Mesendoderm (in vitro differentiated cells): ENCODE data around the gene CRIP3. TPM values are rescaled to one million over a fixed set of nuclear protein-coding genes. Genes with fewer than 3 reads are reported as not detected.
"Not testable (repeated sequence)": the region's sequence is repeated elsewhere in the genome, so short reads cannot be mapped to it uniquely, and the experiment has no call there.

Source experiments
- DNase-seq: peaks from one replicate; pipeline ENCODE4 v3.0.0; 2013
- H2AK5ac ChIP-seq: 2 replicates; pipeline ENCODE4 v1.6.1; 2013; ENCODE audit warnings: low read length, inconsistent platforms
- H2BK120ac ChIP-seq: 2 replicates; pipeline ENCODE4 v1.6.1; 2013; ENCODE audit warnings: low read depth, mild to moderate bottlenecking, low read length, moderate library complexity, mixed read lengths
- H2BK15ac ChIP-seq: replicated peaks from 2 replicates; pipeline ENCODE4 v1.6.1; 2013; ENCODE audit warnings: low read depth, mild to moderate bottlenecking, moderate library complexity
- H2BK5ac ChIP-seq: 2 replicates; pipeline ENCODE4 v1.6.1; 2013; ENCODE audit warnings: low read length, inconsistent platforms
- H3K18ac ChIP-seq: 2 replicates; pipeline ENCODE4 v1.6.1; 2013; ENCODE audit warnings: mild to moderate bottlenecking, low read length, mixed read lengths
- H3K23ac ChIP-seq: one replicate; pipeline ENCODE4 v1.6.1; 2013; ENCODE audit warnings: low read length
- H3K27ac ChIP-seq: 2 replicates; pipeline ENCODE4 v1.5.1; 2013; ENCODE audit warnings: low read depth, mild to moderate bottlenecking, inconsistent platforms, low read length, moderate library complexity
- H3K27me3 ChIP-seq: 2 replicates; pipeline ENCODE4 v1.6.1; 2013; ENCODE audit warnings: low read length, control low read depth, mild to moderate bottlenecking, inconsistent platforms; ENCODE audit not compliant: insufficient read depth, poor library complexity
- H3K36me3 ChIP-seq: 2 replicates; pipeline ENCODE4 v1.6.1; 2013; ENCODE audit warnings: low read length, inconsistent platforms; ENCODE audit not compliant: control insufficient read depth, insufficient read depth
- H3K4ac ChIP-seq: one replicate; pipeline ENCODE4 v1.6.1; 2013; ENCODE audit warnings: low read depth, mild to moderate bottlenecking, low read length, moderate library complexity
- H3K4me1 ChIP-seq: 2 replicates; pipeline ENCODE4 v1.6.1; 2013; ENCODE audit warnings: low read depth, low read length, inconsistent platforms; ENCODE audit not compliant: control insufficient read depth
- H3K4me2 ChIP-seq: 2 replicates; pipeline ENCODE4 v1.6.1; 2013; ENCODE audit warnings: low read length
- H3K4me3 ChIP-seq: 2 replicates; pipeline ENCODE4 v1.5.1; 2013; ENCODE audit warnings: mild to moderate bottlenecking, low read length
- H3K56ac ChIP-seq: one replicate; pipeline ENCODE4 v1.6.1; 2013; ENCODE audit warnings: low read length
- H3K79me1 ChIP-seq: 2 replicates; pipeline ENCODE4 v1.6.1; 2013; ENCODE audit warnings: low read length, inconsistent platforms
- H3K79me2 ChIP-seq: 2 replicates; pipeline ENCODE4 v1.6.1; 2013; ENCODE audit warnings: mild to moderate bottlenecking, low read length; ENCODE audit not compliant: control insufficient read depth, insufficient read depth
- H3K9ac ChIP-seq: 2 replicates; pipeline ENCODE4 v1.6.1; 2013; ENCODE audit warnings: low read length, inconsistent platforms
- H4K5ac ChIP-seq: one replicate; pipeline ENCODE4 v1.6.1; 2013; ENCODE audit warnings: low read length
- H4K8ac ChIP-seq: one replicate; pipeline ENCODE4 v1.6.1; 2013; ENCODE audit warnings: low read depth, mild to moderate bottlenecking, control low read depth, low read length, moderate library complexity
- WGBS: extraction: QIAGEN DNeasy Blood & Tissue Kit; methylation state at CpG from one replicate; pipeline ENCODE4 v1.1.7; 2013; ENCODE audit warnings: low lambda C conversion rate, missing lambda C conversion rate; ENCODE audit not compliant: insufficient coverage; ENCODE audit errors: extremely low coverage; 5-methylcytosine and 5-hydroxymethylcytosine counted together
- polyA plus RNA-seq, 2 experiments: library from polyadenylated mRNA; stranded (reverse); fragments of 200-250 nt; gene quantifications; one replicate each; pipeline ENCODE4 v1.2.3, GENCODE V29; 2013

CRIP3 gene, protein sequence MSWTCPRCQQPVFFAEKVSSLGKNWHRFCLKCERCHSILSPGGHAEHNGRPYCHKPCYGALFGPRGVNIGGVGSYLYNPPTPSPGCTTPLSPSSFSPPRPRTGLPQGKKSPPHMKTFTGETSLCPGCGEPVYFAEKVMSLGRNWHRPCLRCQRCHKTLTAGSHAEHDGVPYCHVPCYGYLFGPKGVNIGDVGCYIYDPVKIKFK
- 7.6 TPM for polyA plus RNA-seq (2013, experiment 1 of 2)
- 7.5 TPM for polyA plus RNA-seq (2013, experiment 2 of 2)

DNA sequence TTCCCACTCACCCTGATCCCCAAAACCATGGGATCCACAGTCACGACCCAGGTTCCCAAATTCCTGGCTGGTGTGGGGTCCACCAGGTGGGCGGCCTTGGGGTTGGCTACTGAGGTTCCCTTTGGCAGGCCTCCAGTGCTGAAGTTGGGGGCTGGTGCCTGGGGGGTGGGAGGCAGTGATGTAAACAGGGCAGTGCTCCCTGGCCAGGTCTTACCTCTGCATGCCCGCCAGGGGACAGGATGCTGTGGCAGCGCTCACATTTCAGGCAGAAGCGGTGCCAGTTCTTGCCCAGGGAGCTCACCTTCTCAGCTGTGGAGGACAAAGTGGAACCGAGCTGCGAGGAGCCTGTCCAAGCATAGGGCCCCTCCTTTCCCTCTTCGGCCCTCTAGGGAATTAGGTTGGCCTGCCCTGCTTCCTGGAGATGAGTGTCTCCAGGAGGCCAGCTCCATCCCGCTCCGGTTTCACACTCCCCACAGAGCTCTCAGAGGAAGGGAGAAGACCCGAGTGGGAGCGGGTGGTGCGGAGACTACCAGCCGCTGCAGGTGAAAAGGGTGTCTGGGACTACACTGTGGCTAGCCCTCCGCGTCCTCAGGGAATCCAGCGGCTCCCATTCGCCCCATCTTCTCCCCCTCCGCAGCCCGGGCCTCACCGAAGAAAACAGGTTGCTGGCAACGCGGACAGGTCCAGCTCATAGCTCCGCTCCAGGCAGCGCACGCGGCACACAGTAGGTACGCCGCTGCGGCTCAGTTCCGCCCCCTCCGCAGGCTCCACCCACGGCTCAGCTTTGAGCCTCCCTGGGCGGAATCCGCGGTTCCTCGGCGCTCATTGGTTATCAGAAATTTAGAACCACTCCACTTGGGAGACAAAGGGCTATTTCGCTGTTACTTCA lies at the start of gene CRIP3:
Gene CRIP3, minus strand, starts transcription at position 726 of the 889 bp plus-strand sequence. Its CDS starts 34 bp downstream, at position 692.
- no CpG with 5 or more reads among the region's 39 CpGs for WGBS

DNA sequence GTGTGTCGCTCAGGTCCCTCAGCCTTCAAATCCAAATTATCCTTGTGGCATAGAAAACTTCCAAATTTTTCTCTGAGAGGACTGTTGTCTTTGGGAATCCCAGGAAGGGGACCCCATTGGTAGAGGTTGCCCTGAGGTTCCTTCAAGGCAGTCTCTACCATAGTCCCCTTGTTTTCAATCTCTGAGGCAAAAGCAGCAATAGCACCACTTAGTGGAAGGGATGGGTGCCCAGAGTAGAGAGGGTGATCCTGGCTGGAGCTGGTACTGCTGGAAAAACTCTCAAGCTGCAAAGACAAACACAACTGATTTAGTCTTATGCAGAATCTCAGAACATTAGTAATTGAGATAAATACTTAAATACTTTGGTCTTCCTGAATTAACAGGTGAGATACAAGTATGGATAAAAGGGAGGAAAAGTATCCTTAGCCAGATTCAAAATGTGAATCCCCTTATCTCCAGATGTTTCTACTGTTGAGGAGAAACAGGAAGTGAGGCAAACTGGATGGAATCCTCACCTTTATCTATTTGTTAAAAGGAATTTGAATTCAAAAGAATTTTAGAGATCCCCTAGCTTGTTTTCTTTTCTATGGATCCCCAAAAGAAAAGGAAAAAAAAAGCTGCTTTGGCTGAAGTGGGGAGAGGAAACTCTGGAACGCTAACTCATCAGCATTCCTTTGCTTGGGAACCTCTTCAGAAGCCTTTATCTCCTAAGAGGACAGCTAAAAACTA lies 47.4 kb upstream of the CRIP3 start:
- H3K18ac ChIP-seq: peak overlapping the region; percentile 39
- no CpG with 5 or more reads among the region's 2 CpGs for WGBS
- peak overlapping the region; percentile 16 for H3K4ac ChIP-seq
- peak overlapping the region; percentile 99 for H2BK15ac ChIP-seq
- no peak overlapping the region for H3K4me2 ChIP-seq
- H2AK5ac ChIP-seq: peak overlapping the region; percentile 47
- no peak overlapping the region for H4K8ac ChIP-seq
- peak overlapping the region; percentile 18 for H2BK5ac ChIP-seq
- H3K36me3 ChIP-seq: peaks cover 9% of the 10 kb centered on the region
- H4K5ac ChIP-seq: no peak overlapping the region
- no peaks in the 10 kb centered on the region for H3K27me3 ChIP-seq
- peak; percentile 83 for DNase-seq
- peak overlapping the region; percentile 57 for H3K56ac ChIP-seq
- H3K79me2 ChIP-seq: no peaks in the 10 kb centered on the region
- H3K4me3 ChIP-seq: no peak overlapping the region
- peaks cover 10% of the 10 kb centered on the region for H3K4me1 ChIP-seq
- H3K79me1 ChIP-seq: no peaks in the 10 kb centered on the region
- H3K27ac ChIP-seq: peak overlapping the region; percentile 56
- no peak overlapping the region for H3K23ac ChIP-seq
- H2BK120ac ChIP-seq: no peak overlapping the region
- H3K9ac ChIP-seq: no peak overlapping the region

More for the DNA sequence above, at the start of gene CRIP3:
- Histone ChIP-seq H3K79me2 (no peaks in the 10 kb centered on the region), H3K79me1 (no peaks in the 10 kb centered on the region), H3K27me3 (no peaks in the 10 kb centered on the region), H3K23ac (no peak within 1 kb of the TSS), H3K18ac (no peak within 1 kb of the TSS), H2BK5ac (no peak within 1 kb of the TSS), H3K4me2 (peak within 1 kb of the TSS; percentile 84), H3K56ac (peak within 1 kb of the TSS; percentile 81), H4K5ac (peak within 1 kb of the TSS; percentile 88), H2BK120ac (no peak within 1 kb of the TSS), H2AK5ac (no peak within 1 kb of the TSS), H3K36me3 (no peaks in the 10 kb centered on the region), H3K4me1 (peaks cover 3% of the 10 kb centered on the region), H4K8ac (no peak within 1 kb of the TSS), H2BK15ac (no peak within 1 kb of the TSS), H3K4me3 (peak within 1 kb of the TSS; percentile 32), H3K4ac (no peak within 1 kb of the TSS), H3K9ac (peak within 1 kb of the TSS; percentile 72), H3K27ac (no peak within 1 kb of the TSS)
- peak; percentile 82 for DNase-seq

DNA sequence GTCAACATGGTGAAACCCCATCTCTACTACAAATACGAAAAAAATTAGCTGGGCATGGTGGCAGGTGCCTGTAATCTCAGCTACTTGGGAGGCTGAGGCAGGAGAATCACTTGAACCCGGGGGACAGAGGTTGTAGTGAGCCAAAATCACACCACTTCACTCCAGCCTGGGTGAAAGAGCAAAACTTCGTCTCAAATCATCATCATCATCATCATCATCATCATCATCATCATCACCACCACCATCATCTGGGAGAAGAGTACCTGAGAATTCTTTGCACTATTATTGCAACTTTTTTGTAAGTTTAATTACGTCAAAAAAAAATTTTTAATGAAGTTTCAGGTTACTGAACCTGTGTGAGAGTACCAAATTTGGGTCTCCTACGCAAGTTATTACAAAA lies 43.3 kb upstream of the CRIP3 start:
- not testable (repeated sequence) for H2BK5ac ChIP-seq, H3K56ac ChIP-seq, H3K4ac ChIP-seq, H3K4me2 ChIP-seq, DNase-seq, H3K18ac ChIP-seq, H3K27ac ChIP-seq, H3K27me3 ChIP-seq, H3K79me2 ChIP-seq, H4K5ac ChIP-seq, H3K4me1 ChIP-seq, H3K23ac ChIP-seq, H2AK5ac ChIP-seq, H2BK15ac ChIP-seq, H4K8ac ChIP-seq, H2BK120ac ChIP-seq, H3K36me3 ChIP-seq, H3K79me1 ChIP-seq, H3K4me3 ChIP-seq, H3K9ac ChIP-seq
- no CpG with 5 or more reads among the region's 5 CpGs for WGBS

DNA sequence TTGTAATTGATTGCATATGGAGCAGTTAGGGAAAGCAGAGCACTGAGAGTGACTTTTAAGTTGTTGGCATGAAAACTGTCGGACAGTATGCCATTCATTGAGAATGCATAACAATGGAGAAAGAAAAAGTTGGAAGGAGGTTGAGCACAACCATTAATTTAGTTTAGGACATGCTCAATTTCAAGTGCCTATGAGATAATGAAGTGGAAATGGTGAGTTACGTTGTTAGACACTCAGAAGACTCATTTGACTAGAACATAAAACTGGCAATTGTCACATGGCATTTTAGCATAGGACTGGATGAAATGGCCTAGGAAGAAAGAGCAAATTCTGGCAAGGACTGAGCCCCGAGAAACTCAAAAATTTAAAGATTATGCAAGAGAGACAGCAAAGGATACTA lies 38.8 kb upstream of the CRIP3 start:
- Histone ChIP-seq H2BK15ac (no peak overlapping the region), H3K9ac (no peak overlapping the region), H4K5ac (no peak overlapping the region), H2BK5ac (no peak overlapping the region), H3K4me1 (no peaks in the 10 kb centered on the region), H3K27ac (no peak overlapping the region), H3K4me3 (no peak overlapping the region), H3K18ac (no peak overlapping the region), H4K8ac (no peak overlapping the region), H3K36me3 (peaks cover 3% of the 10 kb centered on the region), H3K79me2 (no peaks in the 10 kb centered on the region), H3K4ac (no peak overlapping the region), H3K23ac (no peak overlapping the region), H3K56ac (no peak overlapping the region), H2BK120ac (no peak overlapping the region), H3K4me2 (no peak overlapping the region), H3K27me3 (no peaks in the 10 kb centered on the region), H2AK5ac (no peak overlapping the region), H3K79me1 (no peaks in the 10 kb centered on the region)
- DNase-seq: no peak
- WGBS: no CpG with 5 or more reads among the region's 3 CpGs

DNA sequence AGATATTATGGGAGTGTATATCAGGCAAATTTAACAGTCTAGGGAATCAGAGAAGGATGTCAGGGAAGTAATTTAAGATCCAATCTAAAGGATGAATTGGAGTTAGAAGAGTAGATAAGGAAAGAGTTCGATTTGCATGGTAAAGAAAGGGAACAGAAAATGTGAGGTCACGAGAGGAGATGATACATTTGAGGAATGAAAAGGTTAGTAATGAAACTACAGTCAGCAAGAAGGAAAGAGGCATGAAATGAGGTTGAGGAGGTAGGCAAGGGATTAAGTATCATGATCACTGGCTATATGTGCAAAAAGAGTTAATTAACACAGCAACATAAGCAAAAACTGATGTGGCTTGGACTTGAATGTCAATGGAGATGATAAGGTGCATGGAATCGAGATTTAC lies 38.4 kb upstream of the CRIP3 start:
- H3K18ac ChIP-seq: no peak overlapping the region
- no peak overlapping the region for H3K9ac ChIP-seq
- no peak overlapping the region for H4K5ac ChIP-seq
- DNase-seq: no peak
- H3K79me1 ChIP-seq: no peaks in the 10 kb centered on the region
- H3K4me2 ChIP-seq: no peak overlapping the region
- H3K4me1 ChIP-seq: no peaks in the 10 kb centered on the region
- no peak overlapping the region for H2BK5ac ChIP-seq
- H2BK15ac ChIP-seq: no peak overlapping the region
- H2AK5ac ChIP-seq: no peak overlapping the region
- no peak overlapping the region for H3K23ac ChIP-seq
- H3K4me3 ChIP-seq: no peak overlapping the region
- H3K79me2 ChIP-seq: no peaks in the 10 kb centered on the region
- H4K8ac ChIP-seq: no peak overlapping the region
- no peak overlapping the region for H2BK120ac ChIP-seq
- peaks cover 3% of the 10 kb centered on the region for H3K36me3 ChIP-seq
- 100% methylated on average over 2 of the region's 3 CpGs for WGBS
- H3K4ac ChIP-seq: no peak overlapping the region
- no peak overlapping the region for H3K27ac ChIP-seq
- H3K27me3 ChIP-seq: no peaks in the 10 kb centered on the region
- H3K56ac ChIP-seq: no peak overlapping the region
